Measurements from ENCODE around the gene ANXA2.

ANXA2 gene

GRCh38 chr15:60392986-60393790, 4.6 kb downstream of the ANXA2 start:
- TF ChIP-seq CTCF (IDR thresholded peaks at IDR 0.05; ENCODE audit: low read depth, low read length): no peak
- peak; percentile 96 for DNase-seq (ENCODE audit: extremely low read depth, low read depth)

GRCh38 chr15:60392601-60392985, 5.2 kb downstream of the ANXA2 start:
- TF ChIP-seq CTCF (IDR thresholded peaks at IDR 0.05; ENCODE audit: low read depth, low read length): no peak
- DNase-seq (ENCODE audit: extremely low read depth, low read depth): no peak

- TF ChIP-seq CTCF (IDR thresholded peaks at IDR 0.05; ENCODE audit: low read depth, low read length): no peak
- no peak for DNase-seq (ENCODE audit: extremely low read depth, low read depth)
Measured at GRCh38 chr15:60391722-60392315, 6.0 kb downstream of the ANXA2 start.

DNA sequence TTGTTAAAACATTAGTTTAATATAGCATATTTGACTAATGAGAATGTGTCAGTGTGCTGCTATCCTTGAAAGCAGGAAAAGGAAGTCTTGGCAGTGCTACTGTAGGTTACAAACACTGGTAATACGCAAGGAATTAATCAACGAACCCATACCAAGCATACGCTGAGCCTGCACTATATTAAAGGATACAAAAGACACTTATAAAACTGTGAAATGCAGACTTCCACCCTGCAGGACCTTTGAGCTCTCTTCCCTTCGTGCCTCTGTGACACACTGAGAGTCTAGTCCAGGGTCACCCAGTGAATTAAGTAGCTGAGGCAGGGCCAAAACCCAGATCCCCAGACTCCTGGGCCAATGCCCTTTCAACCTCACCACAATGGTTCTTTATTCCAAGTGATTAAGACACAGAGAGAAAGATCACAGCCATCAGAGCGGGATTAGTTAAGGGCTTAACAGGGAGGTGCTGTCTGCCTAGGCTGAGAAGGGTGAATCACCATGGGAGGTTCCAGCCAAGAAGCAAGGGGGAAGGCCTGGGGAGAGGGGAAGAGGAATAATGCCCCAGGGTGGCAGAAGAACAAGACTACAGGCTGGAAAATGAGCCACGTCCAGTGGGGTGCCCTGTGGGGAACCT, 6.8 kb downstream of the ANXA2 start:
- TF ChIP-seq CTCF (IDR thresholded peaks at IDR 0.05; ENCODE audit: low read depth, low read length): peak; percentile 29
- DNase-seq (ENCODE audit: extremely low read depth, low read depth): peak; percentile 80

DNA sequence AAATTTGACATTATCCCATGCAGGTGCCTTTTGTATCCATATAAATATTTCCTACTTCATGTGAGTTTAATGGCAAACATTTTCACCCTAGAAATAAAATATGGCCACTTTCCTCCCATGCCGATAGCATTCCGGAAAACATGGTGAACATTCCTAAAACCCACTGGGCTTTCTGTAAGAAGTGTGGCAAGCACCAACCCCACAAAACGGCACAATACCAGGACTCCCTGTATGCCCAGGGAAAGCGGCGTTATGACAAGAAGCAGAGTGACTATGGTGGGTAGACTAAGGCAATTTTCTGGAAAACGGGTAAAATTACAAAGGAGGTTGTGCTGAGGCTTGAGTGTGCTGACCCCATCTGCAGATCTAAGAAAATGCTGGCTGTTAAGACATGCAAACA, 7.6 kb downstream of the ANXA2 start:
- no peak for DNase-seq (ENCODE audit: extremely low read depth, low read depth)
- TF ChIP-seq CTCF (IDR thresholded peaks at IDR 0.05; ENCODE audit: low read depth, low read length): no peak

DNA sequence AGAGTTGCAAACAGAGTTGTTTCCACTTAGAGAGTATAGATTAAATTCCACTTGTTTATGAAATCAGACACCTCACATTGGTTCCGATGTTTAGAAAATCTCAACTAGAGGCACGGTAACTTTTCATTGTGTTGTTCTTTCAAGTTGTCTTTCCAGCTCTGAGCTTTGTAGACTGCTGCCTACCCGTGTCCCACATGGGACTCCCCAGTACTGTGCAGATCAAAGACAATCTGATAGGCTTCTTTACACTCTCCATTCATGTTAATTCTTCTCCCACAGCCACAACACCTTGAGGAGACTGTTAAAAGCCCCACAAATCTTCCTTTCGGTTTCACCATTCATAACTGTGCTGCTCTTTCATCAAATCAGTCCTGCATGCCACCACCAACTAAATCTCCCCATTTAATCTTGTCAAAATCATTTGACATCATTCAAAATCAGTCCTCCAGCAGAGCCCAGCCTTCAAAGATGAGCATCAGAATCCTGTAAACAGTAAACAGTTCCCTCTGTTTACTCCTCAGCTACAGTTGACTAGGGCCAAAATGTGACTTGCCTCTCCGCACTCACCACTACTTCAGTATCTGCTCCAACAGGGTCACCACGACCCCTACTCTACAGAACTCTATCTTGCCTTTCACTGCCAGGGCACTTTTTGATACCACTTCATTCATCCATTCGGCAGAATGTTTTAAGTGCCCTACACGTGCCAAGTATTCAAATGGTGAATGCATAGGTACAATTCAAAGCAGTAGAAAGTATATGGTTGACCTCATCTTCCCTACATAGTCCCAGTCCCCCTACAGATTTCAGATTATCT, 8.3 kb downstream of the ANXA2 start:
- no peak for DNase-seq (ENCODE audit: extremely low read depth, low read depth)
- TF ChIP-seq CTCF (IDR thresholded peaks at IDR 0.05; ENCODE audit: low read depth, low read length): no peak

Measured in AG09319 (cell line).